NCI-H526 (cell line): ENCODE measurements around the gene AGBL4.

Experiments
- DNase-seq, 2 experiments: peaks; one replicate each; lab custom pipeline; 2025; lab: John Stamatoyannopoulos, UW

The AGBL4 gene

DNA sequence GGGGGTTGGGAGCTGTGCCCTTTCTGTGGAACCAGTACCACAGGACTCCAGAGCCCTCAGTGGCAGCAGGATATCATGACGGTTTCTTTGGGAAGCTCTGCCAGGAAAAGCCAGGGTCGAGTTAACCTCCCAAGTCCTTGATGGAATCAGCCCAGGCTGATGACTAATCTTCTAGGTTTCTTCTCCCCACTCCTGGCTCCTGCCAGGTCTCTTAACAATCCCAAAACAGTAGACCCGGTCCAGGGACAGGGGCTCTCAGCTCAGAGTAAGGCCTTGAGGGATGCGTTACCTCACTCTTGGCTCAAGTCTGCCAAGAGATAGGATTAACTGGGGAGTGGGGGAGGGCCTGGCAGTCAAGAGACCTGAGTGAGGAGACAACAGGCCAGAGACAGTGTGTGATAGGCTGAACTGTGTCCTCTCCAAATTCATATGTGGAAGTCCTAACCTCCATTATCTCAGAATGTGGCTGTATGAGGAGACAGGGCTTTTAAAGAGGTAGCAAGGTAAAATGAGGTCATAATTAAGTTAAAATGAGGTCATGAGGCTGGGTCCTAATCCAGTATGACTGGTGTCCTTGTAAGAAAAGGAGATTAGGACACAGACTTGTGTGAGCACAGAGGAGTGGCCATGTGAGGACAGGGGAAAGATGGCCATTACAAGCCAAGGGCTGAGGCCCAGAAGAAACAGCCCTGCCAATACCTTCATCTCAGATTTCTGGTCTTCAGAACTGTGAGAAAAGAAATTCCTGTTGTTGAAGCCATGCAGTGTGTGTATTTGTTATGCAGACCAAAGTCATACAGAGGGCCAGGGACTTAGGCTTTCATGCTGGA, 1342.1 kb downstream of the AGBL4 start:
- DNase-seq = no peak

DNA sequence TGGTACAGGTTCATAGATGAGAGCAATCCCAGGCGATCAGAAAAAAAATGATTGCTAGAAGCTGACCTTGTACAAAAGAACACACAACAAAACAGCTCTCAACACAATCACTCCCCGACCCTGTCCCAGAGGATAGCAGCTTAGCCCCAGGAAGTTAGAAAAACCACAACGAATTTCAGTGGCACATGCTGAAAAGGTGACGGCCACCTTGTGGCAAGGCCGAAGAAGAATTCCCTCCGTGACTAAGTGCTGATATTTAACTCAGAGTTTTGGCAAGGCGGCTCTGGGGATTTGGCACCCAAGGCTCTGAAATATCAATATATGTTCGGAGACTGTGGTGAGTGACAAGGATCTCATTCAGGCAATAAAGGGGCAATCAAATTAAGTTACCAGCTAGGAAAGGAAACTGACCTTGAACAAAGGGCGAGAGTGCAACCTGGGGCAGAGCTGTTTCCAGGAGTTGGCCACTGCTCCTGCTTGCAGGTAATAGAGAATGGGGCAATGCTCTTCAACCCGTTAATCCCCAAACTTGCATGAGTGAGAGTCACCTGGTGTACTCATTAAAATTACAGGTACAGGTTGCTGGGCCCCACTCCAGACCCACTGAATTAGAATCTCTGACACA, 1343.2 kb downstream of the AGBL4 start:
- DNase-seq = no peak

DNA sequence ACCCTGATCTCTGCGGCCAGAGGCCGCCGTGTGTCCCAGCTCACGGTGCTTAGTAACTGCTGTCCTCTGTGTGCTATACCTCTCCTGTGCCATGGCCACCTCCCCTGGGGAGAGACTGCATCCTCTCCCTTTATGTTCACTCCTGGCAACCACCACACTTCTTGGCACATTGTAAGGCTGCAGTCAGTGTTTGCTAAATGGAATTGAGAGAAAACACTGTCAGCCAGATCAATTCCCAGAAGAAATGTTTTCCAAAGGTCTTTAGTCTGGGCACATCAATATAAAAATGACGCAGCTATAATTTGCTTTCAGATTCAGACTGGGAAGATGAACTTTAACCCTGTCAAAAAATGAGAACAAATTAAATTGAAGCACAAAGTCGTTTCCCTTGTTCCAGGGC, 1343.9 kb downstream of the AGBL4 start:
- DNase-seq = no peak

DNA sequence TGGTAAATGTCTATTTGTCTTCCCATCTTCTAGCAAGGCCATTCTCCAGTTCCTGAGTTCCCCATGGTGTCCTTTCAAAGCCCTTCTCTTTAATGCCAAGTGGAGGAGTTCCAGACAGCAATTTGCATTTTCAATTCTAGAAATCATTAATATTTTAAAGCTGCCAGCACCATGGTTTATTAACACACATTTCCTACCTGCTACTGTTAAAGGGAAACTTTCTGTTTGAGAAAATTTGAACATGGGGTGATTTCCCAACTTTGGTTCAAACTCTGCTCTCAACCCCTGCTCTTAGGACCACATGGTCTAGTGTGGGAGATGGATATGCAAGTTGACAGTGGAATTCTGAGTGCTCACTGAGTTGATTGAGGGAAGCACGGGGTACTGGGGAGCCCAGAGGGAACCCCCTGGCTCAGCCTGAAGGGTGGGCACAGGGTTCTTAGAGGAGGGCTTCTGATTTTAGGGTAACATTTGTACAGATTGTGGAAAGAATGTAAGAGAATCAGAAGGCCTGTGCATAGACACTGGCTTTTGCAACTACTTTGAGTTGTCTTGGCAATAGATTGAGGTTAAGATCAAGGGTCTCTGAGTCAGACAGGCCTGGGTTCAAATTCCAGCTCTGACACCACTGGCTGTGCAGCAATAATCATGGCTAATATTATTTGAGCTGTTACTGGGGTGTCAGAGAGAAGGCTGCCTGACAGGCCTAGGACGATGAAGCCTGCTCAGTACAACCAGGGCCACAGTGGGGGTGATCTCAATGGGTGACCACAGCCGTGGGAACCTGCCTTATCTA, 1344.8 kb downstream of the AGBL4 start:
- DNase-seq = no peak

DNA sequence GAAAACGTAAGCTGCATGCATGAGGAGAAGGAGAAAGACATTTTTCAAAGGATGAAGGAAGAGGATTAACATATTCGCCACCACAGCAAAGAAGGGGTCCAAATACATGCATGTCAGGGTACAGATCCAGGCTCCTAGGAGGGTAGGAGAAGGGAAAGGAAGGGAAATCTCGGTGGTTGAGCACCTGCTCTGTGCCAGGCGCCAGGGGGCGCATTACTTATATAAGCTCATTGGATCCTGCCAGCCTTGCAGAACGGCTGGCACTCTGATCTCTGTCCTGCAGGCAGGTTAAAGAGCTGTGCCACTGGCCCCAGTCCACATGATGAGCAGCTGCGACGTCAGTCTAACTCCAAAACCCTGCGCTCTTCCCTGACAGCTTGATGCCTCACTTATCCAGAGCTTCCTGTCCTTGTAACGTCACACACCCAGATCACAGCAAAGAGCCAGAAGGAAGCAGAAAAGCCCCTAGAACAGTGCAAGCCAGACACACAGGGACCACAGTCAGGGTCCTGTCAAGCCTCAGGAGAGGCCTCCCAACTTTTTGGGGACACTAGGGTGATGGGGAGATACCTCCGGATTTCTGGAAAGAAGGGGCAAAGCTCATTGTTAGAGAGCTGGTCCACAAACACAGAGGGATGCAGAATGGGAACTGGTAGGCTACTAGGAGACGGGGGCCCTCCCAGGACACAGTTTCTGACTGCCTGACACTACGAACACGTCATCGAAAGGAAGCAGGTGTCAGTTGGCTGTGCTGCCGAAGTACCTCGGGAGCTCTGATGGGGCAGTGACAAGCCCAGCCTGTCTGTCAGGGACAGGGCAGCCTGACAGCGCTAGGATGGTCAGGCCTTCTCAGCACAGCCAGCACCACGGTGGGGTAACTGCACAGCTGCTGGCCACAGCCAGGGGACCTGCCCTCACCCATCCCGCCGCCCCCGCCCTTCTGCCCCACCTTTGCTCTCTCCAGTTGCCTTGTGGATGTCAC, 1346.2 kb downstream of the AGBL4 start:
- peak; percentile 39 to 85 for DNase-seq

DNA sequence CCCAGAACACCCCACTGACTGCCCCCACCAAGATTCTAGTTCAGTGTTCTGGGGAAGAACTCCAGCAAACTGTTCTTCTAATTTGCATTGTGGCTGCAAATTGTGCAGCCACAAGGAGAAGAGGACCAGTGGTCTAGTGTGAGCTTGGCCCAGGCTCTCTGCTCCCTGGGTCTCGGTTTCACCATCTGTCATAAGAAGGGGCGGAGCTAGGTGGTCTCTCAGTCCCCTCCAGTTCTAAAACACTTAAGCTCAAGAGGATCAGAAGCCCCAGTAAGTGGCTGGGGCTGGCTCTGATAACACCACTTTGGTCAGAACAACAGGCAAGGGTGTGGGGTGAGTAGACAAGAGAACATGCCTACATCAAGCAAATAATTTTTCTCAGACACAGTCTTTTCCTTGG, 1346.9 kb downstream of the AGBL4 start:
- DNase-seq = no peak

DNA sequence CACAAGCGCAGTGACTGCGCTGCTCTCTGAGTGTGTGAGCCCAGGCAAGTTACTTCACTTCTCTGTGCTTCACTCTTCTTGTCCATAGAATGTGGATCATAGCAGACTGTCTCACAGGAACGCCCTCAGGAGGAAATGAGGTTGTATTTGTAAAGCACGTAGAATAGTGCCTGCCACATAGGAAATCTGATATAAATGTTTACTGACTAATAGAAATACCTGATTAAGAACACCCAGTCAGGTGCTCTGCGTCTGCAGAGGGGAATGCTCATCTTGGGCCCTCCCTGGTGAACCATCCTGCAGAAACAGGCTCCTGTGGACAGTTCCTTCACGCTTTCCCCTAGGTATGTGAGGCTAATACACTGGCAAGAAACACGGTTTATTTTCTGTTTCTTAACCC, 1347.4 kb downstream of the AGBL4 start:
- no peak for DNase-seq

DNA sequence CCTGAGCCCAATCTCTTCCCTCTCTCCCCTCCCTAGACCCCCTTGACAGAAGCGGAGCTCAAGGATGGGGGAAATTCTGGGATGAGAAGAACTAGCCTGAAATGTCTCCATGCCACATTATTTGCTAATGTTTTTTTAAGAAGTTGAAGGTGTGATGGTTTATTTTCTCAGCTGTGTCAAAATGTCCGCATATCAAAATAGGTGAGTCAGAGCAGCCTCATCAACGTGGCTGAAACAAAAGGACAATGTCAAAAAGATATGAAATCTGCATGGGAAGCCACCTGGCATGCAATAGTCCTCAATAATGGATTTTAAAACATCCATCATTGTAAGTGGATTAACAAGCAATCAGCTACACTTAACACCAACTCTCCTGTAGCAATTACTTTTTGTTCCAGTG, 1348.5 kb downstream of the AGBL4 start:
- no peak for DNase-seq

DNA sequence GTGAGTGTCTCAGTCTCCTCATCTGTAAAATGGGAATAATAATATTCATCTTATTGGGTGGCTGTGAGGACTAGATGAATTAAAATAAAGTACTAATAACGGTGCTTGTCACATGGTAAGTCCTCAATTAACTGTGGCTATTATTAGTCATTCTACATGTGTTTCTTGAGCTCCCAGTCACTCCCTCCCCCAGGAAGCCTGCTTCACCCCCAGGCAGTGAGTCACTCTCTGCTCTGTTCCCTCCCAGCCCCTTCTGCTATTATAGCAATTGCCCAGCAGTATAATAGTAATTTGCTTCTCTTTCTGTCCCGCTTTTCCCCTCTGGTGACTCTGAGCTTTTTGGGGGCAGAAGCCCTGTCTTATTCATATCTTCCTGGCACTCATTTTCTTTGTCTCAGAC, 1349.1 kb downstream of the AGBL4 start:
- no peak for DNase-seq

DNA sequence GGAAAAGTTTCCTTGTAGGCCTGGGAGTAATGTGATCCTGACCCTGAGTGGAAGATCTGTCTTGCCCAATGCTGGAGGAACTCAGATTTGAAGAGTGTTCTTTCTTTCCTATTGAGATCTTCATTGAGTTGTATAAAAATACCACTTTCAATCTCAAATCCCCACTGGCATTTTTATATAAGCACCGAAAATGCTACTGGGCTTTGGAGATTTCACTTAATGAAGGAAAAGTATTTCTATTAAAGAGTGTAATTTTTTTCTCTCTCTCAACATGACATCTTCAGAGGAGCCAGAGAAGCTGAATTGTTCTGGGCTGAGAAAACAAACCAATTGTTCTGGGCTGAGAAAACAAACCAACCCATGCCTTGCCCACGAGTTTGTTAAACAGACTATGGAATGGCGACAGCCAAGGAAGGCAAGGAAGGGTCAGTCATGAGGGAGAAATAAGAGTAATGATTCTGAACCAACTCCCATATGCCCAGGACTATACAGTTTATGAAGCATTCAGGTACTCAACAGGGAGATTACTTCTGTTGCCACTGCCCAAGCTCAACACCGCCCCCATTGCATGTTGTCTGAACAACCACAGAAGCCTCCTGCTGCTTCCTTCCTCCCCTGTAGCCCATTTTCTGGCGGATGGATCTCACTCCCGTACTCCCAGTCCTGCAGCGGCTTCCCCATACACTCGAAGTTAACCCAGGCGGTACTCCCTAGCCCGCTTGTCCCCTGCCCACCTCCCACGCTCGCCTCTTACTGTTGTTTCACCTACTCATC, 1350.2 kb downstream of the AGBL4 start:
- peak in 1 of 2 experiments; percentile 31 for DNase-seq

DNA sequence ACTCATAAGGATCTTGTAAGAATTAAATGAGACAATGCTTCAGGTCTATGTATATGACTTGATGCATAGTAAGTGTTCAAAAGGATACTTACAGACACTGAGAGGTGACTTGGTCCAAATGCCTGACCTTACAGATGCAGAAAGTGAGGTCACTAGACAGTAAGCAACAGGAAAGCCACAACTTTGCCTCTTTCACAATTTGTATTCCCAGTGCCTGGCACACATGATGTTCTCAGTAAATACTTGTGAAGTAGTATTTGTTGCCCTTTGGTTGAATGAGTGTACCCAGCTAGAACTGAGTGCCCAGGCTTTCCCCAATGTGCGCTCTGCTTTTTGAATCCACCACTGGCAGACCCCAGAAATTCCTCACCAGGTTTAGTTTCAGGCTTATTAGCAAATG, 1352.2 kb downstream of the AGBL4 start:
- no peak for DNase-seq

DNA sequence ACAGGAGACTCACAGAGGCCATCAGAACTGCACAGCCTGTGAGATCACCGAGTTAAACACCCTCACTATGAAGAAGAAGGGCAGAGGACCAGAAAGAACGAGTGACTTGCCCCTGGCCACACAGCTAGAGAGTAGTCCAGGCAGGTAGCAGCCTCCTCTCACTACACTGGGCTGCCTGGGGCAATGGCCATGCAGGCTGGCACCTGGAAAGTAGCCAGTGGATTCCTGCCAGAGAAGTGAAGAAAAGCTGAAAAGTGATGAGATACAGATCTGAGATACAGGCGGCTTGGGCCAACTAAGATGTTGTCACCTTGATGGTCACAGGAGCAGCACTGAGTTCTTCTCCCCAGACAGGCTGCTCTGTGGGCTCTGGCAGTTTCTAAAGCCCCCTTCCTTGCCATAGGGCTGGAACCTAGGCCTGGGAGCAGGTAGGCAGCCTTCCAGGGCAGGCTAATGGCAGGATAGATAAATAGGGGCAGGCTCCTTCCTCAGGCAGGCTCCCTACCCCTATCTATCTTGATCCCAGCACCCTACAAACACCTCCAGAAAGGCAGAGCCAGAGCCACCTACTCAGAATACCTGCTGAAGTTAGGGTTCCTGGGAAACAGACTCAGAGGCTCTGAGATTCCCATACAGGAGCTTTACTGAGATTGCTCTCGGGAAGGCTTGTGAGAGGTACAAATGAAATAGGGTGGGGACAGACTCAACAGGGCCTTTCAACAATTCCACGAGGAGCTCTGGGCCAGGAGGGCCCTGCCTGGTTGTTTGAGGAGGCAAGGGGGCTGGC, 1353.3 kb downstream of the AGBL4 start:
- no peak for DNase-seq

DNA sequence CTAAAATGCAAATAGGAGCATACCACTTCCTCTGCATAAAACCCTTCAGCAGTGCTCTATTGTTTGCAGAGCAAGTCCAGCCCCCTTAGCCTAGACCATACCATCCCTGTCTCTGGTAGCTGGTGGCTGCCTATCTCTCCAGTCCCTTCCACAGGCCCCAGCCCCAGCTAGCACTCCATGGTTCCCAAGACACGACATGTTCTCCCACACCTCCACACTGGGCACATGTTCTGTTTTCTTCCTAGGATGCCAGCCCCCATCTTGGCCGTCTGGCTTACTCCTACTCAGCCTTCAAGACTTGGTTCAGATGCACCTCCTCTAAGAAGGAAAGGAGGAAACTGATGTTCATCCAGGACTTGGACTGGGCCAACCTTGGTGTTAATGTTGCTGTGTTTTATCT, 1355.4 kb downstream of the AGBL4 start:
- no peak for DNase-seq

DNA sequence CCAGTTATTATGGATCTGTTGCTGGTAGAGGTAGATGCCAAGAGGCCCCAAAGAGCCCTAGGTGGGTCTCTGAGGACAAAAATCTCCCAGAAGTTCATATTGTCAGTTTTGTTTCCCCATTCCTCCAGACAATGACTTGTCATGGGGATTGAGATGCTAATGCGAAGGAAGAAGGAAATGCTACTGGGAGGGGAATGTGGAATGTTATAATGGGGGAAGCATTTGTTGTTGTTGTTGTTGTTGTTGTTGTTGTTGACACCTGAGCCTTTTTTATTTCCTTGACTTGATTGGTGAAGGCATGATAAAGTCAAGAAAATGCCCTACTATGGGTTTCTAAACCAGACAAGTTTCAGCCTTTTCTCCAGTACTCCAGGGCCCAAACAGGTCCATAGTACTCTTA, 1356.0 kb downstream of the AGBL4 start:
- DNase-seq = no peak

DNA sequence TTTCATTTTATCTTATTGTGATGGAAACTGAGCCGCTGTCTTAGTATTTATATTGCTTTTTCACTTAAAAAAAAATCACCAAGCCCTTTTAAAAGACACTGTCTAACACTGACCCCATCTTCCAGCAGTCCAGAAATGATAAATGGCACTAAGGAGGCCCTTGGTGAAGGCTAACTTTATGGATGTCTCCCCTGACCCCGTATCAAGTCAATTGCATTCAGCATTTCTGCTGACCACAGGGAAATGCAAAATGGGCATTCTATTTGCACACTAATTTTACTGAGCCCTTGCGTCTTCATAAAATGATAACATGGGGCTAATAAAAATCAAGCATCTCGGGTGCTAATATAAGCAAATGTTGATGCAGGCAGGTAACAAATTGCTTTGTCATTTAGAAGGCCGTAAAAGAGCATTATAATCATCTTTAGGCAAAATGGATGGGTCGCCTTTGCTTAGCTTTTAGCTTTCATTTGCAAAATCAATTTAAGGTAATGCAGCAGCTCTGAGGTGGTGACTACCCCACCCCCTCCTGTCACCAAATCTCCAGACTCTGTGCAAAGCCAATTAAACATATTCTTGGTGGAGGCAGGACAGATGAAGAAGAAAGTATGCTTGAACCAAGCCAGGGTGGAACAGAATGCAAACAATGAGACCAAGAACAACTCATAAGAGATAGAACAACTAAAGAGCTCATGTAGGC, 1357.9 kb downstream of the AGBL4 start:
- peak; percentile 39 to 61 for DNase-seq

DNA sequence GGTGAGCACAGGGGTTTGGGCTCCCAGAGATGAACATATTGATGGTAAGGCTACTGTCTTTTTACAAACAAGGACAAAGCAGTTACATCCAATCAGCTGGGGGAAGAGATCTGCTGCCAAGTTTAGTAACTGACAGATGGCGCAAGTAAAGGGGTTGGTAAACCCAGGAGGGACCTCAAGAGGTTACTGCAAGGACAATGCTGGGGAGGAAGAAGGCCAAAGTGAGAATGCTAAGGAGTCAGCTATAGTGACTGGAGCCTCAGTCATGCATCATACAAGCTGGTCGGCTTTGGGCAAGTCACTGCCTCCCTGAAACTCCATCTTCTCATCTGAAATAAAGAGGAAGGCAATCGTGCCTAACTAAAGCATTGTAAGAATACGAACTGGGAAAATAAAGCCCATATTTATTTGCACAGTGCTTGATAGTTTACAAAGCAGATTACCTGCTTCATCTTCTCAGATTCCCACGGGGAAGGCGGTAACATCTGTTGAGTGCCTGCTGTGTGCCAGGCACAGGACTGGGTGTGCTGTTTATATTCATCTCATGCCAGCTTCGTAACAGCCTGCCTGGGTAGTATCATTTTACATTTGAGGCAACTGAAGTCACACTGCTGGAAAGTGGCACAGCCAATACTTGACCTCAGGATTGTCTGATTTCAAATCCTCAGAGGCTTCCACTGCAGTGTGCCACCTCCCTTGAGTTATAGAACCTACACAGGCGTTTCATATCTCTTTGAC, 1361.9 kb downstream of the AGBL4 start:
- DNase-seq = no peak

DNA sequence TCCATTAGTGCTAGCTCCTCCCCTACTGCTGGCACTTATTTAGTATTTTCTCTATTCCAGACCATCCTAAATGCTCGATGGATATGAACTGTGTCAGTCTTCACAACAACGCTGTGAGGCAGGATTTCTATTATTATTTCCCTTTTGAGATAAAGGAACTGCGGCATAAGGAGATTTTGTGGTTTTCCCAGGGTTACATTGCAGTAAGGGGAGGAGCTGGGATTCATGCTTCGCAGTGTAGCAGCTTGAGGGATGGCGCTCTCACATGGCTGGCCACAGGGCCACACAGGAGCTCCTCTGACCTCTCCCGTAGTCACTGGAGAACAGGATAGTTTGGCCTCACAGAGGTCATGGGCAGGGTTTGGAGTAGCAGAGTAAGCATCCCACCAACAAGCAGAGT, 1364.0 kb downstream of the AGBL4 start:
- no peak for DNase-seq

DNA sequence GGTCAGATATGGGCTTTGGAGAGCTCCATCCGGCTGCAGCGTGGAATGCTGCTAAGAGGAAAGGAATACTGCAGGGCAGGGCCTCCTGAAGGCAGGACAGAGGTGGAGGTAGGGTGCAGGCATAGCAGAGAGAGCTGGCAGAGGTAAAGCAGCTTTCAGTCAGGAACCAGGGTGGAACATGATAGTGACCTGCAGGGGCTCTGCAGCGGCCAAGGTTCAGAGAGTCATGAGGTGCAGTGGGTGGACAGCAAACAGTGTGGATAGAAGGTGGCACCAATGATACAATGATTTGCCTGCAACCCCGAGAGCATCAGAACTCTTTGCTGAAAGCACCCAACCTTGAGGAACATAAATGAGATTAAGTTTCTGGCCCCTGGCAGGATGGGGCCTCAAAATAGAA, 1366.3 kb downstream of the AGBL4 start:
- no peak for DNase-seq
